SU-DHL-6 (cell line): ENCODE results near the gene ZCCHC3.

Experiments
- H2AFZ ChIP-seq: fragments of 200-600 bp; sonication (generic); 2 replicates; pipeline ENCODE4 v1.6.1; 2014; ENCODE audit warnings: low read depth, mild to moderate bottlenecking, moderate library complexity, mixed read lengths, antibody characterized with exemption, low read length; ENCODE audit not compliant: severe bottlenecking
- H3F3A ChIP-seq: fragments of 200-600 bp; shearing (Covaris generic); 2 replicates; pipeline ENCODE4 v1.6.0; 2016; ENCODE audit warnings: antibody characterized with exemption, mild to moderate bottlenecking; ENCODE audit not compliant: insufficient read depth
- H3K27ac ChIP-seq: fragments of 200-600 bp; sonication (generic); 2 replicates; pipeline ENCODE4 v1.5.1; 2016; ENCODE audit warnings: low read depth, mild to moderate bottlenecking, low read length, moderate library complexity, mixed read lengths
- H3K27me3 ChIP-seq: fragments of 200-600 bp; sonication (generic), shearing (Covaris generic); 2 replicates; pipeline ENCODE4 v1.6.0; 2014; ENCODE audit warnings: mild to moderate bottlenecking, low read length
- H3K36me3 ChIP-seq: fragments of 200-600 bp; sonication (generic); 2 replicates; pipeline ENCODE4 v1.6.1; 2014; ENCODE audit warnings: mild to moderate bottlenecking, low read length, mixed read lengths
- H3K4me2 ChIP-seq: fragments of 300-600, 200-600 bp; shearing (Covaris generic), sonication (generic); 2 replicates; pipeline ENCODE4 v1.6.0; 2014; ENCODE audit warnings: low read length, low read depth, mild to moderate bottlenecking; ENCODE audit not compliant: poor library complexity, severe bottlenecking
- H3K4me3 ChIP-seq: fragments of 200-600 bp; sonication (generic); 2 replicates; pipeline ENCODE4 v1.5.1; 2014; ENCODE audit warnings: antibody characterized with exemption, low read length, mild to moderate bottlenecking, mixed read lengths; ENCODE audit not compliant: insufficient read depth, poor library complexity, severe bottlenecking
- H3K79me2 ChIP-seq: fragments of 200-600 bp; sonication (generic); 2 replicates; pipeline ENCODE4 v1.6.1; 2014; ENCODE audit warnings: mild to moderate bottlenecking, low read length, moderate library complexity; ENCODE audit not compliant: insufficient read depth
- H3K9ac ChIP-seq: fragments of 200-600 bp; sonication (generic); 2 replicates; pipeline ENCODE4 v1.7.0; 2014; ENCODE audit warnings: mild to moderate bottlenecking, low read length
- H3K9me2 ChIP-seq: fragments of 200-600 bp; sonication (generic); replicated peaks from 2 replicates; pipeline ENCODE4 v1.6.1; 2014; ENCODE audit warnings: low read length; ENCODE audit not compliant: insufficient read depth
- H3K9me3 ChIP-seq: fragments of 200-600 bp; sonication (generic); 2 replicates; pipeline ENCODE4 v1.6.1; 2014; ENCODE audit warnings: low read length, mixed read lengths; ENCODE audit not compliant: insufficient read depth
- H4K20me1 ChIP-seq: fragments of 200-600 bp; sonication (generic); 2 replicates; pipeline ENCODE4 v1.6.1; 2014; ENCODE audit warnings: low read depth, mild to moderate bottlenecking, antibody characterized with exemption, low read length, moderate library complexity, mixed read lengths
- CTCF ChIP-seq: fragments of 200-600 bp; sonication (generic); IDR thresholded peaks from one replicate; pipeline ENCODE4 v1.5.1; 2017; ENCODE audit warnings: antibody characterized with exemption, mild to moderate bottlenecking, low read length, moderate library complexity; ENCODE audit not compliant: insufficient read depth, poor library complexity, severe bottlenecking
- EZH2phosphoT487 ChIP-seq: fragments of 200-600 bp; sonication (generic), shearing (Covaris generic); conservative IDR thresholded peaks from 2 replicates; pipeline ENCODE4 v1.6.1; 2018; ENCODE audit warnings: mild to moderate bottlenecking, antibody characterized with exemption, low read length, moderate library complexity, mixed read lengths

The ZCCHC3 gene

GRCh38 chr20:312067-312466 lies 14.7 kb downstream of the ZCCHC3 start:
- no peak for TF ChIP-seq EZH2phosphoT487
- H3K79me2 ChIP-seq = no peaks in the 10 kb centered on the region
- no peaks in the 10 kb centered on the region for H3K9me2 ChIP-seq
- no peak overlapping the region for H3K9ac ChIP-seq
- no peaks in the 10 kb centered on the region for H4K20me1 ChIP-seq
- no peak overlapping the region for H3K4me3 ChIP-seq
- no peaks in the 10 kb centered on the region for H3K27me3 ChIP-seq
- no peak overlapping the region for H3K4me2 ChIP-seq
- H3F3A ChIP-seq = no peaks in the 10 kb centered on the region
- H2AFZ ChIP-seq = no peak overlapping the region
- no peaks in the 10 kb centered on the region for H3K36me3 ChIP-seq
- no peaks in the 10 kb centered on the region for H3K9me3 ChIP-seq
- no peak overlapping the region for H3K27ac ChIP-seq

DNA sequence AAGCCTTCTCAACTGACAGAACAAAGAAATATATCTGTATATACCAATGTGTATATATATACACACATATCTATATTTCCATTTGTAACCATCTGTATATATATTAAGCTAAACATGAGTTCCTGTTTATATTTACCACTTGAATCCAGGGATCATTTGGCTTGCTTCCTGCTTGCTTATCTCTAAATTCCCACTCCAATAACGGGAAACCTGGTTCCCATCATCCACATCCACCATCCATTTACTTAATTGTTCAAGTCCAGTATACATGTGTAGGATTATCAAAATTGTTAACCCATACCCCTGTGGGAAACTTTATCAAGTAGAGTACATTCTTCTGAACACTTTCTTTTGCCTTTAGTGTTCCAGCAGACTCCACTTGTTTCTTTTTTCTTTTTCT lies 15.5 kb downstream of the ZCCHC3 start:
- Histone ChIP-seq H3K9me3 (no peaks in the 10 kb centered on the region), H2AFZ (no peak overlapping the region), H3K4me3 (no peak overlapping the region), H3K4me2 (no peak overlapping the region), H3K27me3 (no peaks in the 10 kb centered on the region), H3K36me3 (no peaks in the 10 kb centered on the region), H3K79me2 (no peaks in the 10 kb centered on the region), H3K9me2 (no peaks in the 10 kb centered on the region), H3K9ac (no peak overlapping the region), H3K27ac (no peak overlapping the region), H3F3A (no peaks in the 10 kb centered on the region), H4K20me1 (no peaks in the 10 kb centered on the region)
- TF ChIP-seq EZH2phosphoT487 = no peak
- TF ChIP-seq CTCF = no peak

DNA sequence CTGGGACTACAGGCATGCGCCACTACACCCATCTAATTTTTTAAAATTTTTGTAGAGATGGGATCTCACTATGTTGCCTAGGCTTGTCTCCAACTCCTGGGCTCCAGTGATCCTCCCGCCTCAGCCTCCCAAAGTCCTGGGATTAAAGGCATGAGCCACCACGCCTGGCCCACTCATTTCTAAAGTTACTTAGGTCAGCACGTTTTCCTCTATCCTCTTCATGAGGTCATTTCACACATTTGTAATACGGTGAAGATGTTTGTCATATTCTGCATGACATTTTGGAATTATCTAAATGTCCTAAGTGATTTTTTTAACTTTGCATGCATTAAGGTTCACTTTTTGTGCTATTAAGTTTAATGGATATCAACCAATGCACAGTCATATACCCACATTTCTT lies 16.0 kb downstream of the ZCCHC3 start:
- Histone ChIP-seq H3F3A (no peaks in the 10 kb centered on the region), H3K4me2 (no peak overlapping the region), H4K20me1 (no peaks in the 10 kb centered on the region)

GRCh38 chr20:313948-314347 lies 16.6 kb downstream of the ZCCHC3 start:
- no peaks in the 10 kb centered on the region for H3F3A ChIP-seq
- H3K36me3 ChIP-seq = no peaks in the 10 kb centered on the region
- no peak overlapping the region for H3K27ac ChIP-seq
- no peak overlapping the region for H3K4me2 ChIP-seq
- H3K4me3 ChIP-seq = no peak overlapping the region
- H4K20me1 ChIP-seq = no peaks in the 10 kb centered on the region
- H2AFZ ChIP-seq = no peak overlapping the region
- no peaks in the 10 kb centered on the region for H3K9me2 ChIP-seq
- H3K9ac ChIP-seq = no peak overlapping the region
- H3K27me3 ChIP-seq = no peaks in the 10 kb centered on the region
- no peaks in the 10 kb centered on the region for H3K9me3 ChIP-seq
- TF ChIP-seq CTCF = no peak
- no peak for TF ChIP-seq EZH2phosphoT487
- H3K79me2 ChIP-seq = no peaks in the 10 kb centered on the region

More for the DNA sequence above, 16.0 kb downstream of the ZCCHC3 start:
- no peaks in the 10 kb centered on the region for H3K9me2 ChIP-seq
- H3K27ac ChIP-seq = no peak overlapping the region
- H3K79me2 ChIP-seq = no peaks in the 10 kb centered on the region
- H3K4me3 ChIP-seq = no peak overlapping the region
- no peaks in the 10 kb centered on the region for H3K9me3 ChIP-seq
- H2AFZ ChIP-seq = no peak overlapping the region
- TF ChIP-seq EZH2phosphoT487 (no peak), CTCF (no peak)
- no peaks in the 10 kb centered on the region for H3K27me3 ChIP-seq
- H3K9ac ChIP-seq = no peak overlapping the region
- no peaks in the 10 kb centered on the region for H3K36me3 ChIP-seq
